ENCODE measurements around the gene MXRA8. TPM values are rescaled to one million over a fixed set of nuclear protein-coding genes. Genes with fewer than 3 reads are reported as not detected.

The MXRA8 gene
- total and polyA plus RNA-seq, 9 of the 15 experiments (the other 6 are each of a cell fraction or from before 2014, with no cell fraction given): 0.66 to 11.3 (median 6.3) TPM

- TF ChIP-seq, protein P1, sequence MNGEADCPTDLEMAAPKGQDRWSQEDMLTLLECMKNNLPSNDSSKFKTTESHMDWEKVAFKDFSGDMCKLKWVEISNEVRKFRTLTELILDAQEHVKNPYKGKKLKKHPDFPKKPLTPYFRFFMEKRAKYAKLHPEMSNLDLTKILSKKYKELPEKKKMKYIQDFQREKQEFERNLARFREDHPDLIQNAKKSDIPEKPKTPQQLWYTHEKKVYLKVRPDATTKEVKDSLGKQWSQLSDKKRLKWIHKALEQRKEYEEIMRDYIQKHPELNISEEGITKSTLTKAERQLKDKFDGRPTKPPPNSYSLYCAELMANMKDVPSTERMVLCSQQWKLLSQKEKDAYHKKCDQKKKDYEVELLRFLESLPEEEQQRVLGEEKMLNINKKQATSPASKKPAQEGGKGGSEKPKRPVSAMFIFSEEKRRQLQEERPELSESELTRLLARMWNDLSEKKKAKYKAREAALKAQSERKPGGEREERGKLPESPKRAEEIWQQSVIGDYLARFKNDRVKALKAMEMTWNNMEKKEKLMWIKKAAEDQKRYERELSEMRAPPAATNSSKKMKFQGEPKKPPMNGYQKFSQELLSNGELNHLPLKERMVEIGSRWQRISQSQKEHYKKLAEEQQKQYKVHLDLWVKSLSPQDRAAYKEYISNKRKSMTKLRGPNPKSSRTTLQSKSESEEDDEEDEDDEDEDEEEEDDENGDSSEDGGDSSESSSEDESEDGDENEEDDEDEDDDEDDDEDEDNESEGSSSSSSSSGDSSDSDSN (IDR thresholded peaks at IDR 0.05; ENCODE audit: borderline replicate concordance in 1 of 2, low read depth in 2 of 2, low read length in 2 of 2): peak; percentile 100
- TF ChIP-seq ARID3B (CRISPR knock-in tag; IDR thresholded peaks at IDR 0.05; ENCODE audit: borderline replicate concordance) (peak; percentile 82; the same call in 1 of the 2 replicates), PHTF2 (CRISPR knock-in tag; IDR thresholded peaks at IDR 0.05) (no peak), SNRNP70 (optimal IDR thresholded peaks at IDR 0.05; ENCODE audit: low read depth, low read length) (no peak), SMAD3 (CRISPR knock-in tag; conservative IDR thresholded peaks at IDR 0.05) (peak; percentile 92), NCOA2 (IDR thresholded peaks at IDR 0.05; ENCODE audit: partially characterized antibody in 2 of 2) (no peak), DDX20 (tag; IDR thresholded peaks at IDR 0.05; ENCODE audit: low read depth) (no peak), NEUROD1 (IDR thresholded peaks at IDR 0.05; ENCODE audit: borderline replicate concordance, low read depth, low read length, partially characterized antibody) (peak; percentile 98), MBD2 (IDR thresholded peaks at IDR 0.05; ENCODE audit: borderline replicate concordance, low read depth) (peak; percentile 88), HOXB6 (CRISPR knock-in tag; IDR thresholded peaks at IDR 0.05; ENCODE audit: borderline replicate concordance) (no peak), ZNF124 (CRISPR knock-in tag; IDR thresholded peaks at IDR 0.05) (peak; percentile 64; the same call in 1 of the 2 replicates), ZBTB8A (IDR thresholded peaks at IDR 0.05; ENCODE audit: partially characterized antibody) (no peak), SAP30 (IDR thresholded peaks at IDR 0.05; ENCODE audit: borderline replicate concordance, insufficient read depth, low read depth, low read length, poor library complexity, severe bottlenecking) (peak; percentile 1), CREM (IDR thresholded peaks at IDR 0.05; ENCODE audit: low read depth) (peak; percentile 94), FOSL1 (tag; conservative IDR thresholded peaks at IDR 0.05) (peak; percentile 79), ATF2 (CRISPR knock-in tag; IDR thresholded peaks at IDR 0.05) (no peak), NCOA4 (IDR thresholded peaks at IDR 0.05; ENCODE audit: partially characterized antibody) (no peak), ZNF583 (CRISPR knock-in tag; IDR thresholded peaks at IDR 0.05) (peak; percentile 91), NFXL1 (CRISPR knock-in tag; IDR thresholded peaks at IDR 0.05) (no peak), RCOR1 (IDR thresholded peaks at IDR 0.05; ENCODE audit: borderline replicate concordance in 1 of 2, low read depth in 2 of 2, low read length in 2 of 2) (peak in 1 of 2 experiments; percentile 77; a peak in 3 of 4 replicates), LARP7 (IDR thresholded peaks at IDR 0.05) (peak; percentile 88; the same call in 1 of the 2 replicates)
- TF ChIP-seq, protein P2, sequence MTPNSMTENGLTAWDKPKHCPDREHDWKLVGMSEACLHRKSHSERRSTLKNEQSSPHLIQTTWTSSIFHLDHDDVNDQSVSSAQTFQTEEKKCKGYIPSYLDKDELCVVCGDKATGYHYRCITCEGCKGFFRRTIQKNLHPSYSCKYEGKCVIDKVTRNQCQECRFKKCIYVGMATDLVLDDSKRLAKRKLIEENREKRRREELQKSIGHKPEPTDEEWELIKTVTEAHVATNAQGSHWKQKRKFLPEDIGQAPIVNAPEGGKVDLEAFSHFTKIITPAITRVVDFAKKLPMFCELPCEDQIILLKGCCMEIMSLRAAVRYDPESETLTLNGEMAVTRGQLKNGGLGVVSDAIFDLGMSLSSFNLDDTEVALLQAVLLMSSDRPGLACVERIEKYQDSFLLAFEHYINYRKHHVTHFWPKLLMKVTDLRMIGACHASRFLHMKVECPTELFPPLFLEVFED (CRISPR knock-in tag; conservative IDR thresholded peaks at IDR 0.05): peak; percentile 87
These were observed 16.7 kb upstream of the MXRA8 start, which contains the start of gene AURKAIP1 (continued) for GRCh38 chr1:1374929-1375662.
